Measurements from ENCODE around the gene NPRL2. TPM values are rescaled to one million over a fixed set of nuclear protein-coding genes. Genes with fewer than 3 reads are reported as not detected.

The NPRL2 gene
- total and polyA plus RNA-seq, 2 of the 8 experiments (the other 6 are each of a cell fraction or from before 2014, with no cell fraction given) = 28.4 to 51.4 TPM

DNA sequence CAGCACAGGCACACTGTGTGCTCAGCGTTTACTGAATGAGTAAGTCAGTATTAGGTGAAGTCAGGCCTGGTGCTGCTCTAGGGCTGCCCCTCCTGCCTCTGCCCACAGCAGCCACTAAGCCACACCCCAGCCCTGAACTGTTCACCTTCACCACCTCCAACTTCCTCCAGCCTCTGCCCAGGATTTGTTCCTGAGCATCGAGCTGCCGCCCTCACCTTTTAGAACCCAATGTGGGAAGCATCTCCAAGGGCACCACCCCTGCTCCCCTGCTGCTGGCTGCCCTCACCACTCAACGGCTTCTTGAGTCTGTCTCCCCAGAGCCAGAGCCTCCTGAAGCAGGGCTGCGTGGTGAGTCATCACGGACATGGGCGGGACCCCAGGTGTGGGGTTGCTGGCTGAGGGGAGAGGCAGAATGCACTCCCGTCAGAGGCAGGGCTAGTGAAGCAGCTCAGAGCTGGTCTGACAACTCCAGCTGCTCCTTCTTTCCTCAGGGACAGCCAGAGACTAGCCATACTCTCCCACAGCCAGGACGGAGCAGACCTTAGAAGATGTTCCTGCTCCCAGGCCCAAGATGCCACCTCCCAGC lies 33.8 kb downstream of the NPRL2 start:
- Histone ChIP-seq H3K23me2 (ENCODE audit: low read depth, low read length) (peaks cover 7% of the 10 kb centered on the region), H3K9ac (replicated peaks in 1 of 4; ENCODE audit: extremely low read depth in 1 of 4, low read depth in 3 of 4, low read length in 3 of 4) (peak overlapping the region in 1 of 4 experiments; percentile 10; a peak in 1 of 7 replicates), H3K23ac (ENCODE audit: insufficient read length) (no peak overlapping the region), H3K79me2 (ENCODE audit: control insufficient read depth in 1 of 2, insufficient read depth in 2 of 2, low read length in 2 of 2) (peaks cover 0 to 25% of the 10 kb centered on the region in 2 experiments; a peak in 3 of 4 replicates), H3K56ac (replicated peaks; ENCODE audit: insufficient read length, low read depth, low read length) (no peak overlapping the region), H4K91ac (replicated peaks; ENCODE audit: insufficient read length, low read length) (no peak overlapping the region), H3K27ac (ENCODE audit: low read depth, low read length) (no peak overlapping the region), H2BK5ac (ENCODE audit: low read depth, low read length) (0 out of 2 replicates have a peak overlapping the region, but pooled peaks have one; percentile 71), H3K36me3 (ENCODE audit: control insufficient read depth in 2 of 4, insufficient read depth in 4 of 4, low read length in 3 of 4) (peaks cover 16 to 34% (median 28%) of the 10 kb centered on the region in 4 experiments), H4K5ac (ENCODE audit: insufficient read length, low read depth, low read length) (no peak overlapping the region), H3K27me3 (replicated peaks in 1 of 4; ENCODE audit: control insufficient read depth in 3 of 4, extremely low read depth in 1 of 4, insufficient read depth in 3 of 4, low read length in 3 of 4) (no peaks in the 10 kb centered on the region), H2AK5ac (ENCODE audit: low read depth, low read length) (no peak overlapping the region), H2BK12ac (ENCODE audit: low read depth, low read length) (no peak overlapping the region), H4K8ac (ENCODE audit: extremely low read depth, insufficient read depth, low read length) (0 out of 2 replicates have a peak overlapping the region, but pooled peaks have one; percentile 54), H3K4ac (replicated peaks; ENCODE audit: insufficient read length, low read depth, low read length) (no peak overlapping the region), H3K18ac (ENCODE audit: extremely low read depth, low read length) (no peak overlapping the region), H3K4me2 (ENCODE audit: insufficient read depth in 1 of 2, low read depth in 2 of 2, low read length in 2 of 2) (no peak overlapping the region; a peak in 1 of 4 replicates), H4K20me1 (replicated peaks in 1 of 2; ENCODE audit: control insufficient read depth in 1 of 2, insufficient read depth in 2 of 2, low read length in 2 of 2) (peaks cover 19 to 35% of the 10 kb centered on the region in 2 experiments), H3K9me3 (ENCODE audit: insufficient read depth in 2 of 2, low read depth in 1 of 2, low read length in 1 of 2) (peaks cover 0 to 4% of the 10 kb centered on the region in 2 experiments; a peak in 1 of 4 replicates), H3K14ac (ENCODE audit: insufficient read length) (no peak overlapping the region), H3K4me3 (ENCODE audit: extremely low read depth in 1 of 4, insufficient read depth in 2 of 4, low read depth in 3 of 4, low read length in 4 of 4) (no peak overlapping the region; a peak in 1 of 8 replicates), H2BK120ac (replicated peaks; ENCODE audit: low read depth, low read length) (no peak overlapping the region), H3K4me1 (replicated peaks in 1 of 4; ENCODE audit: control insufficient read depth in 3 of 4, insufficient read depth in 4 of 4, low read length in 3 of 4) (peaks cover 0 to 12% (median 9%) of the 10 kb centered on the region in 4 experiments; a peak in 6 of 7 replicates), H3K79me1 (ENCODE audit: low read depth, low read length) (peaks cover 20% of the 10 kb centered on the region), H2BK15ac (ENCODE audit: low read length) (no peak overlapping the region), H2BK20ac (ENCODE audit: low read length) (no peak overlapping the region), H2AFZ (ENCODE audit: low read length) (no peak overlapping the region)
- ChIA-PET POLR2A (ENCODE audit: partially characterized antibody) (interaction anchor here (6.3 to 12.6 kb wide), 2 partner anchors 13 to 15 kb away, joined by 36 to 149 read pairs; partner anchors contain the start of genes HYAL1, HYAL3, NAA80 and TUSC2), CTCF (ENCODE audit: partially characterized antibody) (interaction anchor here (1.2 to 3.6 kb wide), 2 partner anchors 11 to 14 kb away, joined by 4 to 17 read pairs; partner anchors contain the start of genes HYAL1 and TUSC2)
- no peak for DNase-seq (ENCODE audit: low read depth in 1 of 2, low spot score in 2 of 2)
- TF ChIP-seq SIX5 (IDR thresholded peaks at IDR 0.05; ENCODE audit: low read depth, low read length) (no peak), JUND (IDR thresholded peaks at IDR 0.05; ENCODE audit: low read length) (peak; percentile 35; the same call in 1 of the 2 replicates), CHD1 (IDR thresholded peaks at IDR 0.05; ENCODE audit: low read depth, low read length) (no peak)
- FAIRE-seq = no peak
- WGBS, 2 experiments (ENCODE audit: extremely low coverage in 1 of 2, insufficient coverage in 1 of 2, insufficient read length in 1 of 2, insufficient replicate concordance in 2 of 2, low coverage in 1 of 2, low lambda C conversion rate in 2 of 2, missing lambda C conversion rate in 1 of 2) = 91% methylated on average over 9 of the region's 9 CpGs; no CpG with 5 or more reads in 1 of the 2 experiments

Measured in H1 (cell line).